Sigmoid colon (tissue), 7 donors: Measurements from ENCODE around the gene DQX1. TPM values are rescaled to one million over a fixed set of nuclear protein-coding genes. Genes with fewer than 3 reads are reported as not detected.

Source experiments
- DNase-seq: peaks from one replicate; pipeline ENCODE4 v3.0.0-alpha.2; 2019
- H3K27ac ChIP-seq, 4 donors: fragments of 200-600 bp; sonication (generic); one replicate each; pipeline ENCODE4 v1.5.1; 2016 to 2019; ENCODE audit warnings: mild to moderate bottlenecking in 1 of 4
- H3K27me3 ChIP-seq, 3 donors: fragments of 200-600 bp; sonication (generic); one replicate each; pipeline ENCODE4 v1.5.1; 2019; ENCODE audit warnings: mild to moderate bottlenecking in 1 of 3
- H3K36me3 ChIP-seq, 4 donors: fragments of 200-600 bp; sonication (generic); one replicate each; pipeline ENCODE4 v1.5.1; 2016 to 2019
- H3K4me1 ChIP-seq, 4 donors: fragments of 200-600 bp; sonication (generic); one replicate each; pipeline ENCODE4 v1.5.1; 2017 to 2019
- H3K4me3 ChIP-seq, 4 donors: fragments of 200-600 bp; sonication (generic); one replicate each; pipeline ENCODE4 v1.5.1; 2017 to 2019; ENCODE audit warnings: mild to moderate bottlenecking in 2 of 4, moderate library complexity in 1 of 4
- H3K9me3 ChIP-seq, 4 donors: fragments of 200-600 bp in 3 of 4; sonication (generic) in 3 of 4; one replicate each; pipeline versions ENCODE4 v1.5.1 to v1.6.1; 2013 to 2019
- EP300 ChIP-seq, 4 donors: sonication (generic); formaldehyde crosslinking; IDR thresholded peaks; one replicate each; pipeline ENCODE4 v1.6.1; 2017; ENCODE audit warnings: antibody characterized with exemption in 4 of 4
- POLR2A ChIP-seq, 2 donors: fragments of 450-650 bp; IDR thresholded peaks; one replicate each; pipeline ENCODE4 v1.6.1; 2016; ENCODE audit warnings: antibody characterized with exemption in 2 of 2, mild to moderate bottlenecking in 2 of 2, moderate library complexity in 2 of 2
- POLR2AphosphoS5 ChIP-seq, 4 donors: sonication (generic); formaldehyde crosslinking; IDR thresholded peaks; one replicate each; pipeline ENCODE4 v1.6.1; 2017; ENCODE audit warnings: antibody characterized with exemption in 4 of 4
- WGBS, 2 donors: extraction: QIAGEN DNeasy Blood & Tissue Kit; methylation state at CpG; one replicate each; pipeline ENCODE4 v1.1.7; 2013; 5-methylcytosine and 5-hydroxymethylcytosine counted together
- intact Hi-C: fragments of 100-400 bp; cut with DNase I; formaldehyde crosslinking; loops from one replicate; pipeline ENCODE4 v1.15.1; 2023
- polyA plus RNA-seq, 3 donors: library from polyadenylated mRNA; stranded (reverse); fragments of 200-250 nt; gene quantifications; one replicate each; pipeline ENCODE4 v1.2.3, GENCODE V29; 2013
- total RNA-seq, 4 donors: library from RNA; depleted of rRNA; stranded (reverse); fragments of >200 nt; gene quantifications; one replicate each; pipeline ENCODE4 v1.1.0, GENCODE V29; 2016
- TF ChIP-seq, protein P1 (sequence below), 4 experiments: fragments of 450-650 bp in 3 of 4; fragments of 200-600 bp in 1 of 4; IDR thresholded peaks; one replicate each; pipeline ENCODE4 v1.5.1; 2016 to 2019; ENCODE audit warnings: antibody characterized with exemption in 4 of 4, mild to moderate bottlenecking in 3 of 4, moderate library complexity in 2 of 4
- donor health status: healthy with polysubstance abuse.
- donor health status: Bipolar disorder and iron deficiency.
- donor health status: healthy.

DQX1 gene
- total and polyA plus RNA-seq, 7 donors = 7.2 to 15.6 (median 13.2) TPM; not detected in 4

GRCh38 chr2:74559912-74560311 lies 33.9 kb upstream of the DQX1 start:
- no peaks in the 10 kb centered on the region for H3K9me3 ChIP-seq
- H3K4me1 ChIP-seq = peaks cover 0 to 11% (median 5%) of the 10 kb centered on the region in 4 donors
- TF ChIP-seq POLR2A (IDR thresholded peaks at IDR 0.05) (no peak), POLR2AphosphoS5 (IDR thresholded peaks at IDR 0.05) (no peak), EP300 (IDR thresholded peaks at IDR 0.05) (no peak)
- TF ChIP-seq, protein P1, sequence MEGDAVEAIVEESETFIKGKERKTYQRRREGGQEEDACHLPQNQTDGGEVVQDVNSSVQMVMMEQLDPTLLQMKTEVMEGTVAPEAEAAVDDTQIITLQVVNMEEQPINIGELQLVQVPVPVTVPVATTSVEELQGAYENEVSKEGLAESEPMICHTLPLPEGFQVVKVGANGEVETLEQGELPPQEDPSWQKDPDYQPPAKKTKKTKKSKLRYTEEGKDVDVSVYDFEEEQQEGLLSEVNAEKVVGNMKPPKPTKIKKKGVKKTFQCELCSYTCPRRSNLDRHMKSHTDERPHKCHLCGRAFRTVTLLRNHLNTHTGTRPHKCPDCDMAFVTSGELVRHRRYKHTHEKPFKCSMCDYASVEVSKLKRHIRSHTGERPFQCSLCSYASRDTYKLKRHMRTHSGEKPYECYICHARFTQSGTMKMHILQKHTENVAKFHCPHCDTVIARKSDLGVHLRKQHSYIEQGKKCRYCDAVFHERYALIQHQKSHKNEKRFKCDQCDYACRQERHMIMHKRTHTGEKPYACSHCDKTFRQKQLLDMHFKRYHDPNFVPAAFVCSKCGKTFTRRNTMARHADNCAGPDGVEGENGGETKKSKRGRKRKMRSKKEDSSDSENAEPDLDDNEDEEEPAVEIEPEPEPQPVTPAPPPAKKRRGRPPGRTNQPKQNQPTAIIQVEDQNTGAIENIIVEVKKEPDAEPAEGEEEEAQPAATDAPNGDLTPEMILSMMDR (IDR thresholded peaks at IDR 0.05) = no peak
- DNase-seq = no peak
- no peak overlapping the region for H3K27ac ChIP-seq
- intact Hi-C loops = no loop called here
- peaks cover 0 to 8% (median 0%) of the 10 kb centered on the region in 3 donors for H3K27me3 ChIP-seq
- no peak overlapping the region for H3K4me3 ChIP-seq
- WGBS, 2 donors = 18 to 54% methylated on average over 5 of the region's 5 CpGs
- H3K36me3 ChIP-seq = no peaks in the 10 kb centered on the region

DNA sequence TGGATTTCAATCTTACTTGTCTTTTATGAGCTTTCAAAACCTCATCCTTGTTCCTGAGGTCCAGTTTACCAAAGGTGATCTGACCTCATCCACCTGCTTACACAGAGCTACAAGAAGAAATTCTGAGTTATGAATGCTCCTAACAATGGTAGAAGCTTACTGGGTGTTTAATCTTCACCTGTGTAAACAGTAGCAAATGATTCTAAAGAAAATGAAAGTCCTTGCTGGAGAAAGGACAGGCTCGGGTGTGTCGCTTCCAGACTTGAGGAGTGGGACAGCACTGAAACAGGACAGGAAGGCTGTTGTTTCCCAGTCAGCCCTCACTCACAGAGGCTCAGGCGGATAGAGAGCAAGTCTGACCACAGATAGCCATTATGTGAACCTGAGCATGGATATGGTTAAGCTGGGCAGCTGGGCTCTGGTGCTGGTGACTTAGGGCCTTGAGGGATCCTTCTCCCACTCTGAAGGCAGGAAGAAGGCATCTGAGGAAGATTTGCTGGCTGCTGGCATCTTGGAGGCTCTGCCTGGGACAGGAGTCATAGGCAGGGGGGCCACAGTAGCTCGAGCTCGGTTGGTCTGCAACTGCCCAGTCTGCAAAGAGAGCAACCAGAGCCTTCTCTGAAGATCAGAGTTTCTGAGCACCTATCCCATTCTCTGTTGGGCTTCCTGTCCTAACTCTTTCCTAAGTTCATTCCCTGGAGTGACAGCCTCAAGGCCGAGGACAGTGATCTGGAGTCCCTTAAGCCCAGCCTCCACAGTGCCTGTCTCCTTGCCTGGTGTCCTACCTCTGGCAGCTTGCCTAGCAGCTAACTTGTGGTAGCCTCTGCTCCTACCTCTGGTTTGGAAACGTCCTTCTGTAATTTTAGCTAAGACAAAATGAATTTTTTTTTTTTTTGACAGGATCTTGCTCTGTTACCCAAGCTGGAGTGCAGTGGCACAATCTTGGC lies 32.5 kb upstream of the DQX1 start:
- intact Hi-C loops = no loop called here
- Histone ChIP-seq H3K27me3 (peaks cover 0 to 8% (median 0%) of the 10 kb centered on the region in 3 donors), H3K36me3 (no peaks in the 10 kb centered on the region), H3K27ac (no peak overlapping the region), H3K4me1 (peaks cover 0 to 13% (median 7%) of the 10 kb centered on the region in 4 donors), H3K4me3 (no peak overlapping the region), H3K9me3 (no peaks in the 10 kb centered on the region)
- DNase-seq = no peak
- 32 to 68% methylated on average over 7 of the region's 7 CpGs for WGBS, 2 donors
- TF ChIP-seq POLR2AphosphoS5 (IDR thresholded peaks at IDR 0.05) (no peak), POLR2A (IDR thresholded peaks at IDR 0.05) (no peak), EP300 (IDR thresholded peaks at IDR 0.05) (no peak)
- TF ChIP-seq, protein P1 (IDR thresholded peaks at IDR 0.05) = no peak

GRCh38 chr2:74556831-74557370 lies 30.9 kb upstream of the DQX1 start:
- Histone ChIP-seq H3K4me1 (peaks cover 0 to 20% (median 14%) of the 10 kb centered on the region in 4 donors), H3K27ac (no peak overlapping the region), H3K36me3 (no peaks in the 10 kb centered on the region), H3K4me3 (no peak overlapping the region), H3K27me3 (peaks cover 0 to 6% (median 0%) of the 10 kb centered on the region in 3 donors), H3K9me3 (no peaks in the 10 kb centered on the region)
- DNase-seq = no peak
- intact Hi-C loops = no loop called here
- 93 to 94% methylated on average over 6 of the region's 6 CpGs for whole genome bisulfite sequencing, 2 donors
- no peak for TF ChIP-seq EP300 (IDR thresholded peaks at IDR 0.05)
- no peak for TF ChIP-seq POLR2AphosphoS5 (IDR thresholded peaks at IDR 0.05)

GRCh38 chr2:74556159-74556558 lies 30.1 kb upstream of the DQX1 start:
- TF ChIP-seq, protein P1 (IDR thresholded peaks at IDR 0.05) = no peak
- TF ChIP-seq POLR2AphosphoS5 (IDR thresholded peaks at IDR 0.05) (no peak), EP300 (IDR thresholded peaks at IDR 0.05) (no peak), POLR2A (IDR thresholded peaks at IDR 0.05) (no peak)
- no peaks in the 10 kb centered on the region for H3K9me3 ChIP-seq
- intact Hi-C loops = no loop called here
- no peaks in the 10 kb centered on the region for H3K36me3 ChIP-seq
- WGBS, 2 donors = 88 to 90% methylated on average over 14 of the region's 14 CpGs
- no peaks in the 10 kb centered on the region for H3K27me3 ChIP-seq
- peak overlapping the region in 3 of 4 donors; percentile 88 to 92 (median 90) for H3K27ac ChIP-seq
- no peak for DNase-seq
- peaks cover 0 to 20% (median 14%) of the 10 kb centered on the region in 4 donors for H3K4me1 ChIP-seq
- H3K4me3 ChIP-seq = peak overlapping the region in 1 of 4 donors; percentile 66

GRCh38 chr2:74555610-74556103 lies 29.6 kb upstream of the DQX1 start:
- 72 to 75% methylated on average over 17 of the region's 17 CpGs for WGBS, 2 donors
- Histone ChIP-seq H3K9me3 (no peaks in the 10 kb centered on the region), H3K4me1 (peaks cover 0 to 20% (median 14%) of the 10 kb centered on the region in 4 donors), H3K27me3 (no peaks in the 10 kb centered on the region), H3K27ac (peak overlapping the region; percentile 88 to 92 (median 89)), H3K4me3 (peak overlapping the region; percentile 57 to 79 (median 68)), H3K36me3 (no peaks in the 10 kb centered on the region)
- DNase-seq = peak; percentile 71
- intact Hi-C loops = loop anchor here (2.0 kb wide), 3 partner anchors 27 to 73 kb away; partner anchors contain the start of genes AUP1, CCDC142, HTRA2 and TTC31
- TF ChIP-seq EP300 (IDR thresholded peaks at IDR 0.05) = no peak
- TF ChIP-seq, protein P1 (IDR thresholded peaks at IDR 0.05) = no peak
- no peak for TF ChIP-seq POLR2A (IDR thresholded peaks at IDR 0.05)
- TF ChIP-seq POLR2AphosphoS5 (IDR thresholded peaks at IDR 0.05) = no peak
